ENCODE results near the gene AMN.

Gene AMN

GRCh38 chr14:102899516-102899900 lies 23.0 kb upstream of the AMN start:
- DNase-seq: no peak

GRCh38 chr14:102900631-102901571 lies 21.6 kb upstream of the AMN start:
- no peak for DNase-seq

- no peak for DNase-seq
Observed at GRCh38 chr14:102901633-102902032, 20.8 kb upstream of the AMN start.

GRCh38 chr14:102902086-102902485 lies 20.4 kb upstream of the AMN start:
- DNase-seq: no peak

GRCh38 chr14:102902523-102903247 lies 19.8 kb upstream of the AMN start:
- DNase-seq: no peak

GRCh38 chr14:102903248-102903888 lies 19.1 kb upstream of the AMN start:
- DNase-seq: no peak

GRCh38 chr14:102903889-102904512 lies 18.5 kb upstream of the AMN start:
- no peak for DNase-seq

- DNase-seq: no peak
Observed at GRCh38 chr14:102905116-102906108, 17.1 kb upstream of the AMN start.

- DNase-seq: no peak
Observed at GRCh38 chr14:102906616-102907302, 15.7 kb upstream of the AMN start.

- DNase-seq: no peak
Observed at GRCh38 chr14:102907303-102907844, 15.1 kb upstream of the AMN start.

- DNase-seq: no peak
Observed at GRCh38 chr14:102907980-102908730, 14.3 kb upstream of the AMN start.

GRCh38 chr14:102908766-102909455 lies 13.6 kb upstream of the AMN start:
- no peak for DNase-seq

GRCh38 chr14:102909462-102909861 lies 13.0 kb upstream of the AMN start:
- DNase-seq: no peak

- no peak for DNase-seq
Observed at GRCh38 chr14:102909911-102910310, 12.6 kb upstream of the AMN start.

GRCh38 chr14:102910442-102910841 lies 12.0 kb upstream of the AMN start:
- DNase-seq: no peak

GRCh38 chr14:102911541-102911951 lies 10.9 kb upstream of the AMN start:
- no peak for DNase-seq

- DNase-seq: no peak
Observed at GRCh38 chr14:102911991-102912761, 10.3 kb upstream of the AMN start.

GRCh38 chr14:102913341-102914211 lies 8.9 kb upstream of the AMN start:
- no peak for DNase-seq
